PC-9 (cell line): ENCODE measurements around the gene ROMO1.

Experiments
- CTCF ChIP-seq: fragments of 200-600 bp; sonication (generic); conservative IDR thresholded peaks from 2 replicates; pipeline ENCODE4 v1.6.1; 2017; ENCODE audit warnings: mixed run types, antibody characterized with exemption, mild to moderate bottlenecking, moderate library complexity
- EZH2 ChIP-seq: fragments of 200-600 bp; sonication (generic); IDR thresholded peaks from 2 replicates; pipeline ENCODE4 v1.8.0; 2017; ENCODE audit warnings: antibody characterized with exemption, low read depth

DNA sequence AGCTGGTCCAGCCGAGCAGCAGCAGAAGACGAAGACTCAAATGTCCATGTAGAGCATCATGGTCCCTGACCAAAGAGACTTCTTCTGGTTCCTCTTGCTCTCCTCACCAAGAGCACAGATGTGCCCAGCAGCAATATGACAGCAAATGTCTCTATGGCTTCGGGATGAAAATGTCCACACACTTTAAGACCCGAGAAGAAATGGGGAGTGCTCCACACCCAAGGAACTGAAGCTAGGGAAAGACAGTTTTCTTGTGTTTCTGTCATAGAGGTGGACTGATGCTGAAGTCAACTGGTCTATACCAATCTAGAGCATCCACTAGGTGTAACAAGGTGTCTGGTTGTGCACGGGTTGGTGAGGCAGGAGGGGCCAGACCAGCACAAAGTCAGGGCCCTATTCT lies 30.0 kb upstream of the ROMO1 start:
- TF ChIP-seq EZH2 (no peak), CTCF (no peak)
